ENCODE measurements around the gene LRRN3.

Gene LRRN3

DNA sequence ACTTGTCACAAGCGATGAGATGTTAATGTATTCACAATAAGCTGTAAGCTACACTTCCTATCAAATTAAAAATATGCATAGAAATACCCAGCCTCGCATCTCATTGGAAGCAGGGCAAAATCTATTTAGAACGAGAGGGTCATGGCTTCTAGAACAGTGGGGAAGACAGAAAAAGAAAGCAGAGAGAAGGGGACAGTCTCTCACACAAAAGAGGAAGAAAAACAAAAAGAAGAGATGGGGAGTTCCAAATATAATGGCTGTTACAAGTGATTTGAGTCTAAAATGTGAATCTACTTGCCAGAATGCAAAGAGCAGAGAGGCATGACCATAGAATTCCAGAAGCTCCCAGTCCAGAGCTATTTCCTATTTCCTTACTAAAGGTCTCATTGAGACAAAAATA, 13.8 kb downstream of the LRRN3 start:
- no peak for DNase-seq (ENCODE audit: low read depth in 1 of 2, low spot score in 1 of 2)
- TF ChIP-seq, protein P1, sequence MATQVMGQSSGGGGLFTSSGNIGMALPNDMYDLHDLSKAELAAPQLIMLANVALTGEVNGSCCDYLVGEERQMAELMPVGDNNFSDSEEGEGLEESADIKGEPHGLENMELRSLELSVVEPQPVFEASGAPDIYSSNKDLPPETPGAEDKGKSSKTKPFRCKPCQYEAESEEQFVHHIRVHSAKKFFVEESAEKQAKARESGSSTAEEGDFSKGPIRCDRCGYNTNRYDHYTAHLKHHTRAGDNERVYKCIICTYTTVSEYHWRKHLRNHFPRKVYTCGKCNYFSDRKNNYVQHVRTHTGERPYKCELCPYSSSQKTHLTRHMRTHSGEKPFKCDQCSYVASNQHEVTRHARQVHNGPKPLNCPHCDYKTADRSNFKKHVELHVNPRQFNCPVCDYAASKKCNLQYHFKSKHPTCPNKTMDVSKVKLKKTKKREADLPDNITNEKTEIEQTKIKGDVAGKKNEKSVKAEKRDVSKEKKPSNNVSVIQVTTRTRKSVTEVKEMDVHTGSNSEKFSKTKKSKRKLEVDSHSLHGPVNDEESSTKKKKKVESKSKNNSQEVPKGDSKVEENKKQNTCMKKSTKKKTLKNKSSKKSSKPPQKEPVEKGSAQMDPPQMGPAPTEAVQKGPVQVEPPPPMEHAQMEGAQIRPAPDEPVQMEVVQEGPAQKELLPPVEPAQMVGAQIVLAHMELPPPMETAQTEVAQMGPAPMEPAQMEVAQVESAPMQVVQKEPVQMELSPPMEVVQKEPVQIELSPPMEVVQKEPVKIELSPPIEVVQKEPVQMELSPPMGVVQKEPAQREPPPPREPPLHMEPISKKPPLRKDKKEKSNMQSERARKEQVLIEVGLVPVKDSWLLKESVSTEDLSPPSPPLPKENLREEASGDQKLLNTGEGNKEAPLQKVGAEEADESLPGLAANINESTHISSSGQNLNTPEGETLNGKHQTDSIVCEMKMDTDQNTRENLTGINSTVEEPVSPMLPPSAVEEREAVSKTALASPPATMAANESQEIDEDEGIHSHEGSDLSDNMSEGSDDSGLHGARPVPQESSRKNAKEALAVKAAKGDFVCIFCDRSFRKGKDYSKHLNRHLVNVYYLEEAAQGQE (IDR thresholded peaks at IDR 0.05; ENCODE audit: insufficient replicate concordance, low read depth) = no peak
- TF ChIP-seq GABPA (IDR thresholded peaks at IDR 0.05; ENCODE audit: low read depth) (no peak), CTCF (IDR thresholded peaks at IDR 0.05; ENCODE audit: insufficient read depth, low read length) (no peak), SPI1 (IDR thresholded peaks at IDR 0.05; ENCODE audit: borderline replicate concordance, low read depth) (no peak), POLR2AphosphoS5 (IDR thresholded peaks at IDR 0.05; ENCODE audit: low read depth) (no peak)
- Histone ChIP-seq H3K27ac (replicated peaks) (no peak overlapping the region), H3K4me3 (replicated peaks; ENCODE audit: insufficient read depth, low read length) (no peak overlapping the region), H3K27me3 (ENCODE audit: insufficient read depth, poor library complexity, severe bottlenecking) (no peaks in the 10 kb centered on the region)

DNA sequence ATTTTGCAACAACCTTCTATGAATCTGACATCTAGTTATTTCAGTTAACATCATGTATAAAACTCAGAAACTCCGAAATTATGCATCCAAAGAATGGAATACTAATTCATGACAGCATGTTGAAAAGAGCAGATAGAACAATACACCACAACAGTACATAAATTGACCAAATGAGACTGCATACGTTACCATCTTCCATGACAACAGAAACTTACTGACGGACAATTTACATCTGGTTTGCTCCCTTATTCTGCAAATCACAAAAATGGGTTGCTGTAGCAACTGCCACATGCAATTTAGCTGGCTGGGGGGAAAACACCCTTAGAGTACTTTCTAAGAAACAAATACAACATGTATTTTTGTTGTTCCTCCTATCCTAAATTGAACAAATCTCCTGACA, 14.3 kb downstream of the LRRN3 start:
- Histone ChIP-seq H3K27ac (replicated peaks) (no peak overlapping the region), H3K27me3 (ENCODE audit: insufficient read depth, poor library complexity, severe bottlenecking) (no peaks in the 10 kb centered on the region), H3K4me3 (replicated peaks; ENCODE audit: insufficient read depth, low read length) (no peak overlapping the region)
- DNase-seq (ENCODE audit: low read depth in 1 of 2, low spot score in 1 of 2) = no peak
- no peak for TF ChIP-seq GABPA (IDR thresholded peaks at IDR 0.05; ENCODE audit: low read depth)
- no peak for TF ChIP-seq SPI1 (IDR thresholded peaks at IDR 0.05; ENCODE audit: borderline replicate concordance, low read depth)
- TF ChIP-seq, protein P1 (IDR thresholded peaks at IDR 0.05; ENCODE audit: insufficient replicate concordance, low read depth) = no peak
- TF ChIP-seq CTCF (IDR thresholded peaks at IDR 0.05; ENCODE audit: insufficient read depth, low read length) = no peak
- no peak for TF ChIP-seq POLR2AphosphoS5 (IDR thresholded peaks at IDR 0.05; ENCODE audit: low read depth)

DNA sequence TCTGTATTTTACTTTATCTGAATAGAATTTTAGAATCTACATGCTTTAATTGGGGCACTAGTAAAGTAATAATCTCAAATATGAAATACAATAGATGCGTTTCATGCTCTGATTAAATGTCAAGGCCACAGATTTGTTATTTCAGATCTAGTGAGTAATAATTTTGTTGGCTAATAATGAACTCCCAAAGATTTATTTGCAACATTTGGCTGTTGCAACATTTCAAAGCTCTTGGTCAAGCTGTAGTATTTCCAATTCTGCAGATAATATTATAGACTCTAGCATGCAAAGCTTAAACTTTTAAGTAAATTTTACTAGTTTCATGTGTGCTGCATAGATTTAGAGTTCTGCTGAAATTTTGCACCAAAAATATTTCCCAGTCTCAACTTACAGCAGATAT, 16.7 kb downstream of the LRRN3 start:
- TF ChIP-seq SPI1 (IDR thresholded peaks at IDR 0.05; ENCODE audit: borderline replicate concordance, low read depth) = no peak
- TF ChIP-seq CTCF (IDR thresholded peaks at IDR 0.05; ENCODE audit: insufficient read depth, low read length) = no peak
- TF ChIP-seq GABPA (IDR thresholded peaks at IDR 0.05; ENCODE audit: low read depth) = no peak
- TF ChIP-seq POLR2AphosphoS5 (IDR thresholded peaks at IDR 0.05; ENCODE audit: low read depth) = no peak
- TF ChIP-seq, protein P1 (IDR thresholded peaks at IDR 0.05; ENCODE audit: insufficient replicate concordance, low read depth) = no peak
- Histone ChIP-seq H3K27me3 (ENCODE audit: insufficient read depth, poor library complexity, severe bottlenecking) (no peaks in the 10 kb centered on the region), H3K4me3 (replicated peaks; ENCODE audit: insufficient read depth, low read length) (no peak overlapping the region), H3K27ac (replicated peaks) (no peak overlapping the region)
- DNase-seq (ENCODE audit: low read depth in 1 of 2, low spot score in 1 of 2) = no peak

Measured in HL-60 (cell line).